Stimulated activated memory B cell treated with anti-CD40 and anti-IgM and Interleukin-4, amounts not matched to agents 10 μg/mL and 1 μg/mL and 100 μg/mL, for 72 hours (primary cell): ENCODE data around the gene CDH4.
"Not testable (repeated sequence)": the region's sequence is repeated elsewhere in the genome, so short reads cannot be mapped to it uniquely, and the experiment has no call there.

Source experiments
- ATAC-seq: fragments of 150-1000 bp; cut with Tn5 transposase; 2 replicates; pipeline ENCODE4 v1.10.0; 2021
- H3K27ac Mint-ChIP-seq: one replicate; pipeline ENCODE4 v1.8.0; 2022; ENCODE audit warnings: mild to moderate bottlenecking, mixed read lengths
- H3K27me3 Mint-ChIP-seq: one replicate; pipeline ENCODE4 v1.8.0; 2022; ENCODE audit warnings: mixed read lengths
- H3K36me3 Mint-ChIP-seq: one replicate; pipeline ENCODE4 v1.8.0; 2022; ENCODE audit warnings: mixed read lengths
- H3K4me1 Mint-ChIP-seq: one replicate; pipeline ENCODE4 v1.8.0; 2022; ENCODE audit warnings: mixed read lengths
- H3K4me3 Mint-ChIP-seq: one replicate; pipeline ENCODE4 v1.8.0; 2022; ENCODE audit warnings: mild to moderate bottlenecking, moderate library complexity, mixed read lengths
- H3K9me3 Mint-ChIP-seq: one replicate; pipeline ENCODE4 v1.8.0; 2022; ENCODE audit warnings: mixed read lengths

The CDH4 gene

DNA sequence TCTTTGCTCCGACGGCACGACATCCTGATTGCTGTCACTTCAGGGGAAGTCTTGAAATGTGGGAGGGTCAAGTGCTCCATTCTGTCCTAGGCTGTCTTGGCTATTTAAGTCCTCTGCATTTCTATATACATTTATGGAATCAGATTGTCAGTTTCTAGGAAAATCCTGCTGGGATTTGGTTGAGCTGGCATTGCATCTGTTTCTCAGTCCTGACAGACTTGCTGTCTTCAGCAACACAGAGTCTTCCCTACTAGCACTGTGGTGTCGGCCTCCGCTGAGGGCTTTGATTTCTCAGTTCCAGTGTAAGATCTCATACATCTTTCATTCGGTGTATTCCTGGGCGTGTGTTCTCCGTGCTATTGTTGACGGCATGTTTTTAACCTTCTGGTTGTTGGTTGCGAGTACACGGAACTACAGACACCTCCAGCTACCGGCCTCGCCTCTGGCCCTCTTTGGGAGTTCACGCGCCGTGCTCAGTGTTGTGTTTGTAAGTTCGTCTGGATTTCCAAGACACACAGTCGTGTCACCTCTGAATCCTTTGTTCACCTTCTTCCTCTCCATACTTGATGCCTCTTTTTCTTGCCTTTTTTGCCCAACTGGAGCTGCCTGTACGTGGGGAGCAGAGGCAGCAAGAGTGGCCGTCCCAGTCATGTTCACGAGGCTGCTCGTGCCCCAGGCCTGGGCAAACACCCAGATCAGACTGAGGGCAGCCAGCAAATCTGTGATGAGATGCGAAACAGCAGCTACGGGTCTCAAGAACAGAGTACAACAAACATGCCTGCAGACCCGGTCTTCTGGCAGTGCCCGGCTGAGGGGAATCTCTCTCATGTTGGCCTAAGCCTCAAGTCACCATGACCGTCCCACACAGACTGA is 720.8 kb downstream of the CDH4 start:
- H3K27ac Mint-ChIP-seq: no peak overlapping the region
- ATAC-seq: no peak
- H3K4me3 Mint-ChIP-seq: no peak overlapping the region
- no peaks in the 10 kb centered on the region for H3K4me1 Mint-ChIP-seq
- H3K27me3 Mint-ChIP-seq: peaks cover 10% of the 10 kb centered on the region
- H3K36me3 Mint-ChIP-seq: peaks cover 52% of the 10 kb centered on the region
- H3K9me3 Mint-ChIP-seq: peaks cover 2% of the 10 kb centered on the region

DNA sequence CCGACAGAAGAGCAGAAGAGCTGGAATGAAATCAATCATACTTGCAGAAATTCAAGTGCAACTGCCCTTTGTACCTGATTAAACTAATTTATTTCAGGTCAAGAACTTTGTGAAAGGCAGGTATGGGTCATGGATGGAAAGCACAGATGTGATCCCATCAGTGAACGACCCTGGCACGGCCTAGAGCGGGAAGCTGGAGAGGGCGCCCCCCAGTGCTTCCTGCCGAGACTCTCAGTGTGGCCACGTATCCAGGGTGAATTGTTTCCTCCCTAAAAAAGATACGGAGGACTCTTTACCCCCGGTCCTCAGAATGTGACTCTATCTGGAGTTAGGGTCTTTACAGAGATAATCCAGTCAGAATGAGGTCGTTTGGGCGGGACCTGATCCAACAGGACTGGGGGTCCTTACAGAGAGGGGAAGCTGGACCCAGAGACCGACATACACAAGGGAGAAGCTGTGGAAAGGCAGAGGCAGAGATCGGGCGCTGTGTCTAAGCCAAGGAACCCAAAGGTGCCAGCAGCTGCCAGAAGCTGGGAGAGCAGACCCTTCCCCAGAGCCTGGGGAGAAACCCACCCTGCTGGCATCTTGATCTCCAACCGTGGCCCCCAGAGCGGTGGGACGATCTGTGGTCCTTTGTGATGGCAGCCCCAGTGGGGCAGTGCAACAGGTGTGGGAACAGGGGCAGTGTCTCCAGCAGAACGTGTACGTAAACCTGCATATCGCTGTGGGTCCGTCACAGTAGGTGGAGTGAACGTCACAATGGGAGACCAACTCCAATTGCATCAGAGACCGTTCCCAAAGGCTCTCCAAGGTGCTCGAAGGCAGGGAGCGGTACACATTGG is 721.7 kb downstream of the CDH4 start:
- H3K4me1 Mint-ChIP-seq: no peaks in the 10 kb centered on the region

DNA sequence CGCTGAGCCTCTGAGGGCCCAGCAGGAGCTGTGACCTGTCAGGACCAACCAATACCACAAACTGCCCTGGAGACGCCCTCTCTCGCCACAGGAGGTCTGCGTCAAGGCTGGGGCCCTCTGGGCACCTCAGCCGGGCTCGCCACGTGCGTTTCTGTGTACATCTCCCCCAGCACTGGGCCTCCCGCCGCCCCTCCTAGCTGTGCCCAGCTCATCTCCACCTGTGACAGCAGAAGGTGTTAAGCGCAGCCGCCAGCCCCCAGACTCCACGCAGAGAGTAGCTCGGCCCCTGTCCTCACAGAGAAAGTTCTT is 722.2 kb downstream of the CDH4 start:
- Mint-ChIP-seq H3K27ac (no peak overlapping the region), H3K9me3 (peaks cover 2% of the 10 kb centered on the region), H3K27me3 (no peaks in the 10 kb centered on the region), H3K4me1 (no peaks in the 10 kb centered on the region), H3K4me3 (no peak overlapping the region), H3K36me3 (peaks cover 57% of the 10 kb centered on the region)
- ATAC-seq: no peak

More for the DNA sequence above, 721.7 kb downstream of the CDH4 start:
- H3K4me3 Mint-ChIP-seq: no peak overlapping the region
- H3K9me3 Mint-ChIP-seq: peaks cover 2% of the 10 kb centered on the region
- ATAC-seq: no peak
- H3K27me3 Mint-ChIP-seq: peaks cover 2% of the 10 kb centered on the region
- H3K27ac Mint-ChIP-seq: no peak overlapping the region
- peaks cover 54% of the 10 kb centered on the region for H3K36me3 Mint-ChIP-seq

DNA sequence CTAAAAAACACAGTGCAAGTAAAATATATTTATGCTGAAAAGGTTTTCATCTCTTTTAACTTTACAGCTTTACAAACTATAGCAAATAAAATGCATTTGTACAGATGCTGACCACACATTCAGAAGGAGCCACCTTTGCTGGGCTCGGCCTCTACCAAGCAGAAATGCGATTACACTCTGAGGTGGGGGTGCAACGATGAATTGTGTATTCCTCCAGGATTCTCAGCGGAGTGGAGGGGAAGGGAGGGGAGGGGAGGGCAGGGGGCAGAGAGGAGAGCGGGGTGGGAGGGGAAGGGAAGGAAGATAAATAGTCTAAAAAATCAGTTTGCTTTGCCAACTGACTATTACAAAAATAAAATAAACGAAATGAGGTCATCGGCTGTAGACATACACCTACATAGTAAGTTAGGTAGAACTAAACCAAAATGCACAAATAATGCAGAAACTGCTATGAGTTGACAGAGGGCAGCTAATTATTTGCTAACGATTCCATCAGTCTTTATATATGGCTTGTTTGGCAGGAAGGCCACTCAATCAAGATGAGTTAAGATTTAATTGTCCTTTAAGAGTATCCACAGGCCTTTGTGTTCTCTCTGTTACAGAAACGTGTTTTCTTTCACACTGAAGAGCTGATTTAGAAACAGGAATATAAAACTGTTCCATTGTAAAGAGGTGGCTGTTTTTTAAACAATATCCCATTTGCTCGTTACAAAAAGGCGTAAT is 723.5 kb downstream of the CDH4 start:
- no peak overlapping the region for H3K4me3 Mint-ChIP-seq
- ATAC-seq: no peak
- H3K27ac Mint-ChIP-seq: no peak overlapping the region
- peaks cover 58% of the 10 kb centered on the region for H3K36me3 Mint-ChIP-seq
- no peaks in the 10 kb centered on the region for H3K27me3 Mint-ChIP-seq
- no peaks in the 10 kb centered on the region for H3K9me3 Mint-ChIP-seq
- no peaks in the 10 kb centered on the region for H3K4me1 Mint-ChIP-seq

DNA sequence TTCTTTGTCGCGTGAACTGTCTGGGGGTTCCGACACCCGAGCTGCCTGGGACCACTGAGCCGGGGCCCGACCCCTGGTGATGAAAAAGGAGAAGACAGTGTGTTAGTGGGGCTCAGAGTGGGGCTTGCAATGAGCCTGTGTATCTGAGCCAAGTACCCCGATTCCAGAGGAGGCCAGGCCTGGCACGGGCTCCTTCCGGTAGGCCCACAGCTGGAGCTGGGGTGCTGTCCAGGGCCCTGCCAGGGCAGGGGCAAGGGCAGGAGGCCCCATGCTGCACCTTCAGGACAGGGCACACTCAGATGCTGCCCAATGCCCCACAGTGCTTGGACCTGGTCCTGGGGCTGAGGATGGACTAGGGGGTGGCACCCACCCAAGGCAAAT is 724.2 kb downstream of the CDH4 start:
- no peak for ATAC-seq
- Mint-ChIP-seq H3K9me3 (no peaks in the 10 kb centered on the region), H3K27me3 (no peaks in the 10 kb centered on the region), H3K4me3 (no peak overlapping the region), H3K27ac (no peak overlapping the region), H3K36me3 (peaks cover 65% of the 10 kb centered on the region), H3K4me1 (peaks cover 6% of the 10 kb centered on the region)

DNA sequence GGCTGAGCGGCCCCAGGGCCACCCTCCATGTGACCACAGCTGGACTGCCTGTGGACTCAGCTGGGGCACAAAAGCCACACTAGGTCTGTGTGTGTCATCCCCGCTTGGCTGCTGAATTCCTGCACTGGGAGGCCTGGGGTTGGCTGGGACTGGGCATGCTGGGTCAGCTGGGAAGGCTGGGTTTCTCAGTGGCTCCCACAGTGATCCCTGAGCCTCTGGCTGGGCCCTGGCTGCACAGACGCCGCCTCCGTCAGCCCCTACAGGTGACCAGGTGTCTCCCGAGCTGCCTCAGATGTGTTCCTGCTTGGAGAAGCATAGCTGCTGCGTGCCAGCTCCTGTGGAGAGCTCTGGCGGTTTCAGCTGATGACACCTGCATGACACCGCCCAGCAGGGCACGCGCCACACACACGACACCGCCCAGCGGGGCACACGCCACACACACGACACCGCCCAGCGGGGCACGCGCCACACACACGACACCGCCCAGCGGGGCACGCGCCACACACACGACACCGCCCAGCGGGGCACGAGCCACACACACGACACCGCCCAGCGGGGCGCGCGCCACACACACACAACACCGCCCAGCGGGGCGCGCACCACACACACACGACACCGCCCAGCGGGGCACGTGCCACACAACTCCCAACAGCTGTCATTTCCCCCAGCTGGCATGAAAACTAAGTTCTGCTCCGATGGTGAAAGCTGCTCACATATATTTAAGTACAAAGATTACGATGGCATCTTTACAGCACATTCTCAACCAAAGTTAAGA is 724.8 kb downstream of the CDH4 start:
- H3K36me3 Mint-ChIP-seq: peaks cover 69% of the 10 kb centered on the region
- H3K9me3 Mint-ChIP-seq: no peaks in the 10 kb centered on the region
- ATAC-seq: no peak
- H3K27ac Mint-ChIP-seq: no peak overlapping the region
- H3K4me3 Mint-ChIP-seq: no peak overlapping the region
- H3K27me3 Mint-ChIP-seq: no peaks in the 10 kb centered on the region
- peaks cover 12% of the 10 kb centered on the region for H3K4me1 Mint-ChIP-seq

DNA sequence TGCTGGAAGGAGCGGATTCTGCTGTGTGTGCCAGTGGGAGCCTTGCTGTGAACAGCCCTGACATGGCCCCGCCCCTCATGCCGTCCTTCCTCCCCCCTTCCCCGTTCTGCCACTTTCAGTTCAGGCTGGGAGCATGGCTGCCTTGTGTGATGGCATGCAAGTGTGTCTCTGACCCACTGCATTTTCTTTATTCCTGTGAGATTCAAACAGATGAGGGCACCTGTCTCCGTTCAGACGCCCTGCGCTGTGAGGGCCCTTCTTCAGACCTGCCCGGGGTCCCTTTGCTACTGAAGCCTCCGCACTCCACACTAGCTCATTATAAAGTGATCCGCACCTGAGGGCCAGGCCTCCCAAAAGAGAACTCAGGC is 725.3 kb downstream of the CDH4 start:
- H3K27me3 Mint-ChIP-seq: no peaks in the 10 kb centered on the region
- ATAC-seq: no peak
- peaks cover 3% of the 10 kb centered on the region for H3K9me3 Mint-ChIP-seq
- H3K27ac Mint-ChIP-seq: no peak overlapping the region
- H3K4me1 Mint-ChIP-seq: peaks cover 18% of the 10 kb centered on the region
- peaks cover 69% of the 10 kb centered on the region for H3K36me3 Mint-ChIP-seq
- no peak overlapping the region for H3K4me3 Mint-ChIP-seq

DNA sequence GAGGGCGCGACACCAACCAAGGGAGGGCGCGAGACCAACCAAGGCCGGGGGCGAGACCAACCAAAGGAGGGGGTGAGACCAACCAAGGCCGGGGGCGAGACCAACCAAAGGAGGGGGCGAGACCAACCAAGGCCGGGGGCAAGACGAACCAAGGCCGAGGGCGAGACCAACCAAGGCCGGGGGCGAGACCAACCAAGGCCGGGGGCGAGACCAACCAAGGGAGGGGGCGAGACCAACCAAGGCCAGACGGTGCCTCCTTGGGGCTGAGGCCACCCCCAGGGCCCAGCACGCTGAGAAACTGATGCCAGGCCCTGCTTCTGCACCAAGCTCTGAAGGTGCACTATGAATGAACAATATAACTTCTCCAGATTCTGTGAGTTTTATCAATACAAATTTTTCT is 726.4 kb downstream of the CDH4 start:
- H3K27me3 Mint-ChIP-seq: no peaks in the 10 kb centered on the region
- peaks cover 60% of the 10 kb centered on the region for H3K36me3 Mint-ChIP-seq
- no peak for ATAC-seq
- H3K27ac Mint-ChIP-seq: no peak overlapping the region
- peaks cover 3% of the 10 kb centered on the region for H3K9me3 Mint-ChIP-seq
- H3K4me3 Mint-ChIP-seq: no peak overlapping the region
- H3K4me1 Mint-ChIP-seq: peaks cover 19% of the 10 kb centered on the region

DNA sequence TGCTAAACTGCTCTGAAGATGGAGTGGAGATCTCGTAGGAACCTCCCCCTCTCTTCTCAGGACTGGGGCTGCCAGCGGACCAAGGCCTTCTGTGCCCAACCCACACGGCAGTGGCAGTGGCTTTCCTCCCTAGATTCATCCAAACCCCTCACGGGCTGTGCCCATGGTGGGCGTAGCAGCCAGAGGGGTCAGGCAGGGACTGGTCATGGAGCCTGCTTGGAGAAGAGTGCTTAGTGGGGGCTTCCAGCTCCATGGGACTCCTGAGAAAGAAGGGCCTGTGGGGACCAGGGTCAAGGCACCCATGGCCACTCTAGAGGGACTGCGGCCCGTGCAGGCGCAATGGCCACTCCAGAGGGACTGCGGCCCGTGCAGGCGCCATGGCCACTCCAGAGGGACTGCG is 727.0 kb downstream of the CDH4 start:
- Mint-ChIP-seq H3K4me3 (no peak overlapping the region), H3K4me1 (peaks cover 19% of the 10 kb centered on the region), H3K9me3 (peaks cover 3% of the 10 kb centered on the region), H3K27ac (no peak overlapping the region), H3K27me3 (no peaks in the 10 kb centered on the region), H3K36me3 (peaks cover 60% of the 10 kb centered on the region)
- no peak for ATAC-seq

DNA sequence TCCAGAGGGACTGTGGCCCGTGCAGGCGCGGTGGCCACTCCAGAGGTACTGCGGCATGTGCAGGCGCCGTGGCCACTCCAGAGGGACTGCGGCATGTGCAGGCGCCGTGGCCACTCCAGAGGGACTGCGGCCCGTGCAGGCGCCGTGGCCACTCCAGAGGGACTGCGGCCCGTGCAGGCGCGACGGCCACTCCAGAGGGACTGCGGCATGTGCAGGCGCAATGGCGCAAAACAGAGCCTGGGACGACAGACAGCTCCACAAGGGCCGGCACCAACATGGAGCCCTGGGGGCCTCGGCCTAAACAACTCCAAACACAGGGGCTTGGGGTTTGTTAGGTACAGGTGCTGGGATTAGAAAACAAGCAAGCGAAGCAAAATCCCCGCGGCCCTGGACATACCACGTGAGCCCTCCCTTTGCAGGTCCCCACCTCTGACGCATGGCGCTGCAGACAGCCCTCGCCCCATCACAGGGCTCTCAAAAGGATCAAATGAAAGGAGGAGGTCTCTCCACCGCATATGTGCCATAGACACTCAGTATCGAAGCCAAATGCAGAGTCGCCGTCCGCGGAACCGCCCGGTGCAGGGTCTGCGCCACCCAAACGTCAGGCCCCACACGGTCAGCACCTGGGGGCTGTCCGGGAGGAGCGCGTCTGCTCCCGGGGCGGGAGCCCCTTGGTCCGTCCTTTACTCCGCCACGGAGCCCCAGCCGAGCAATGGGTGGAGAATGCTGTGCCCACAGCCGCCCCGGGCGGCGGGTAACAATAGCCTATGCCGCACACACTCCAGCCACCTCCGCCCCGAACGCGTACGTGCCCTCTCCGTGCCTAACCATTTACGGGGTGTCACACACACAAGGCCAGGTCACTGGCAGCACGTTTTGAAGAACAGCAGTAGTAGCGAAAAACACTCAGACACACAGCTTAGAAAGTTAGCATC is 727.9 kb downstream of the CDH4 start:
- H3K27me3 Mint-ChIP-seq: no peaks in the 10 kb centered on the region
- peaks cover 3% of the 10 kb centered on the region for H3K9me3 Mint-ChIP-seq
- H3K4me3 Mint-ChIP-seq: no peak overlapping the region
- peak; percentile 16 for ATAC-seq
- H3K36me3 Mint-ChIP-seq: peaks cover 62% of the 10 kb centered on the region
- H3K27ac Mint-ChIP-seq: no peak overlapping the region
- peaks cover 19% of the 10 kb centered on the region for H3K4me1 Mint-ChIP-seq

DNA sequence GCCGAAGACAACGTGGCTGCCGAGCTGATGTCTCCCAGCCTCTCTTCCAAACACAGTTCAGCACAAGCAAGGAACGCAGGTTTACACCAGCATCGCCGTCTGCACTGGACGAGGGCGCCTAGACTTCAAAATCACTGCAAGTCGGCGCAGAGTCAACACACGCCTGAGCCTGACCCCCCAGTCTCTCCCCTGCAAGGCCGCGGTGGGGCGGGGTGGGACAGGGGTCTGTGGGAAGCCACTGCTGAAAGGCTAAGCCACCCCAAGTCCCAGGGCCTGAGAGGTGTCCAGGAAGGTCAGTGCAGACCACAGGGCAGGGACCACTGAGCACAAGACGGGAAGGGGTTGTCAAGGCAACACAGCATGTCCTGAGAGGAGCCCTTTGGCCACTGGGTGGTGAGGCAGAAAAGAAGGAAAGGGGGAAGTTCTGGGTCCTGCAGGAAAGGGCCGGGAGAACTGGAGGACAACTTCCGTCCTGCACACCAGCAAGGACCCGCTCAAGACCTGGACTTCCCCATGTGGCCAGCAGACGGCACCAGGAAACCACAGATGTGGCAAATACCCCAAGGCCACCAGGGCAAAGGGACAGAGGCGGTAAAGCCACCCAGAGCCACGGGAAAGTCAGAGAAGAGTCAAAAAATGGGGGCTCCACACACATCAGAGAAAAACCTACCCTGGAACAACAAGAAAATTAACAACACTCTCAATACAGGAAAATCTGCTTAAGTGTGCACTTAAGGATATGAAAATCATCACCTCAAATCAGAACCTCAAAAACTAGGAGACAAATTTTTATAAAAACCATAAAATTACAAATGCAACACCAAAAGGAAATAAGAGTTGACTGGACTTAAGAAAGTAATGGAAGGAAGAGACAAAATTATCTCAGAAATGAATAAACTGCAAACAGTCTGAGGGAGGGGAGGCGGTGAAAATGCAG is 728.9 kb downstream of the CDH4 start:
- no peaks in the 10 kb centered on the region for H3K27me3 Mint-ChIP-seq
- H3K4me1 Mint-ChIP-seq: peaks cover 19% of the 10 kb centered on the region
- peaks cover 65% of the 10 kb centered on the region for H3K36me3 Mint-ChIP-seq
- peak overlapping the region; percentile 51 for H3K27ac Mint-ChIP-seq
- H3K4me3 Mint-ChIP-seq: no peak overlapping the region
- ATAC-seq: no peak
- peaks cover 3% of the 10 kb centered on the region for H3K9me3 Mint-ChIP-seq

DNA sequence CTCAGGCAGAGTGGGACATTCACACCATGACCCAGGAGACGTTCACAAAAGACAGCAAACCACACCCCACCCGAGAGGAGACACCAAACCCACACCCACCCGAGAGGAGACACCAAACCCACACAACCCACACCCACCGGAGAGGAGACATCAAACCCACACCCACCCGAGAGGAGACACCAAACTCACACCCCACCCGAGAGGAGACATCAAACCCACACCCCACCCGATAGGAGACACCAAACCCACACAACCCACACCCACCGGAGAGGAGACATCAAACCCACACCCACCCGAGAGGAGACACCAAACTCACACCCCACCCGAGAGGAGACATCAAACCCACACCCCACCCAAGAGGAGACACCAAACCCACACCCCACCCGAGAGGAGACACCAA is 729.6 kb downstream of the CDH4 start:
- ATAC-seq, H3K27me3 Mint-ChIP-seq, H3K4me3 Mint-ChIP-seq, H3K9me3 Mint-ChIP-seq: not testable (repeated sequence)
- H3K4me1 Mint-ChIP-seq: peaks cover 19% of the 10 kb centered on the region
- H3K27ac Mint-ChIP-seq: peak overlapping the region; percentile 51
- H3K36me3 Mint-ChIP-seq: peaks cover 65% of the 10 kb centered on the region

DNA sequence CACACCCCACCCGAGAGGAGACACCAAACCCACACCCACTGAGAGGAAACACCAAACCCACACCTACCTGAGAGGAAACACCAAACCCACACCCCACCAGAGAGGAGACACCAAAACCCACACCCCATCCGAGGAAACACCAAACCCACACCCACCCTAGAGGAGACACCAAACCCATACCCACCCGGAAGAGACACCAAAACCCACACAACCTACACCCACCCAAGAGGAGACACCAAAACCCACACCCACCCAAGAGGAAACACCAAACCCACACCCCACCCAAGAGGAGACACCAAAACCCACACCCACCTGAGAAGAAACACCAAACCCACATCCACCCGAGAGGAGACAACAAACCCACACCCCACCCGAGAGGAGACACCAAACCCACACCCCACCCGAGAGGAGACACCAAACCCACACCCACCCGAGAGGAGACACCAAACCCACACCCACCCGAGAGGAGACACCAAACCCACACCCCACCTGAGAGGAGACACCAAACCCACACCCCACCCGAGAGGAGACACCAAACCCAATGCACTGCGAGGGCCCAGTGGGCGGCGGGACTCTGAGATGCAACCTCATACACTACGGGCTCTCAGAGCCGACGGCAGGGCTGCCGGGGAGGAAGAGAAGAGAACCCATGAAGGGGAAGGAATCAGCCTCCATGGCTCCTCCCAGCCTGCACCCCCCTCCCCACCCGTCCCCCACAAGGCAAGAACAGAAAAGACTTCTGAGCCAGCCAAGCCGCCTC is 730.3 kb downstream of the CDH4 start:
- Mint-ChIP-seq H3K4me1 (peaks cover 19% of the 10 kb centered on the region), H3K27ac (no peak overlapping the region), H3K9me3 (peaks cover 3% of the 10 kb centered on the region), H3K27me3 (no peaks in the 10 kb centered on the region), H3K36me3 (peaks cover 66% of the 10 kb centered on the region), H3K4me3 (no peak overlapping the region)
- no peak for ATAC-seq
